Right forelimb (tissue), 1 donor: ENCODE measurements around the gene LRRN3.

ENCODE experiments used
- DNase-seq: peaks from one replicate; pipeline ENCODE4 v3.0.0-alpha.2; 2018

Gene LRRN3

GRCh38 chr7:111080495-111081105 lies 10.3 kb upstream of the LRRN3 start:
- no peak for DNase-seq

- DNase-seq = no peak
Measured at GRCh38 chr7:111081546-111082267, 9.2 kb upstream of the LRRN3 start.

- DNase-seq = no peak
Measured at GRCh38 chr7:111082351-111082750, 8.6 kb upstream of the LRRN3 start.

- no peak for DNase-seq
Measured at GRCh38 chr7:111083413-111083812, 7.5 kb upstream of the LRRN3 start.

- DNase-seq = no peak
Measured at GRCh38 chr7:111085356-111085755, 5.6 kb upstream of the LRRN3 start.

- no peak for DNase-seq
Measured at GRCh38 chr7:111086532-111086931, 4.4 kb upstream of the LRRN3 start.

GRCh38 chr7:111088328-111088727 lies 2.6 kb upstream of the LRRN3 start:
- DNase-seq = no peak

- DNase-seq = no peak
Measured at GRCh38 chr7:111089822-111090426, 1.0 kb upstream of the LRRN3 start.

- no peak for DNase-seq
Measured at GRCh38 chr7:111091593-111092358, 849 bp downstream of the LRRN3 start.

- DNase-seq = no peak
Measured at GRCh38 chr7:111092406-111093236, 1.7 kb downstream of the LRRN3 start.

GRCh38 chr7:111093496-111093895 lies 2.6 kb downstream of the LRRN3 start:
- no peak for DNase-seq

GRCh38 chr7:111094419-111094818 lies 3.5 kb downstream of the LRRN3 start:
- no peak for DNase-seq

GRCh38 chr7:111096997-111097396 lies 6.1 kb downstream of the LRRN3 start:
- no peak for DNase-seq

- no peak for DNase-seq
Measured at GRCh38 chr7:111098011-111098925, 7.3 kb downstream of the LRRN3 start.

- DNase-seq = no peak
Measured at GRCh38 chr7:111098926-111099250, 8.0 kb downstream of the LRRN3 start.

- no peak for DNase-seq
Measured at GRCh38 chr7:111101856-111102646, 11.1 kb downstream of the LRRN3 start.

GRCh38 chr7:111103136-111103535 lies 12.2 kb downstream of the LRRN3 start:
- DNase-seq = no peak

- DNase-seq = no peak
Measured at GRCh38 chr7:111103678-111104274, 12.8 kb downstream of the LRRN3 start.

GRCh38 chr7:111104710-111105109 lies 13.8 kb downstream of the LRRN3 start:
- DNase-seq = no peak

- DNase-seq = no peak
Measured at GRCh38 chr7:111105269-111105668, 14.3 kb downstream of the LRRN3 start.
